ENCODE measurements around the gene MFSD11. TPM values are rescaled to one million over a fixed set of nuclear protein-coding genes. Genes with fewer than 3 reads are reported as not detected.

The MFSD11 gene
- total RNA-seq, 1 experiment from 2014 or later = 42.3 TPM

DNA sequence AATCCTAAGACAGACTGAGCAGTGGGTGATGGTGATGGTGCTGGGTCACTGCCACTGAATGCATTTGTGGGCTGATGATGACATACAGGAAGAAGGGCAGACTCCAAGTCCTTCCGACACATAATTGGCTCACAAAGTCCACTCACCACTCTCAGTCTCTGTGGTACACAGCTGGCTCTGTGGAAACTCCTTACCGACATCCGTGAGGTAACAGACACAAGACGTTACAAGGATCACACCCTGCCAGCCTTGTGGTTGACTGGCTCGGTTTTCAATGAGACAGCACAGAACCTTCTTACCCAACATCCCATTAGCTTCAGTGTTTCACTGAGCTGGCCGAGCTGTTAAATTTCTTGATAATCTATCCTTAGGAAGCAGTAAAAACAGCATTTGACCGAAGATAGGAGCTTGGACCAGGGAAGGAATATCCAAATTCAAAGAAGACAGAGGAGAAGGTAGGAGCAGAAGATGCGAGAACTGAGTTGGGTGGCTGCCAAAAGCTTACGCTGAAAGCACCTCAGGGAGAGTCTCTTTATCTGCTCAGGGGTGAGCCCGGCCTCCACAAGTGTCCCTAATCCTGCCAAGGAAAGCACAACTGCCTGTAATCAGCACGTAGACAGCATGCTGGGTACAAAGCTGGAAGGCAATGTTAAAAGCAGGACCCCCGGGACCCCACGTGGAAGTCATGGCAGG lies 21.6 kb upstream of the MFSD11 start:
- peaks cover 17% of the 10 kb centered on the region for H3K36me3 ChIP-seq (ENCODE audit: control insufficient read depth, insufficient read depth, low read length)
- H3K27me3 ChIP-seq (ENCODE audit: control insufficient read depth, insufficient read depth, low read length) = no peaks in the 10 kb centered on the region
- H3K4me1 ChIP-seq (ENCODE audit: control insufficient read depth, insufficient read depth, low read length) = peaks cover 8% of the 10 kb centered on the region
- DNase-seq (ENCODE audit: low read depth, low spot score) (no peak), ATAC-seq (no peak)
- in situ Hi-C loops (cut with HindIII; ENCODE audit: low pct_unique_long_range_greater_than_20kb, low sequenced_read_pairs) = no loop called here
- ChIA-PET POLR2A (interaction anchor here (0.6 kb wide), 2 partner anchors 19 kb away, joined by 3 to 9 read pairs; no protein-coding TSS in a partner anchor), CTCF (no interaction called here)
- no TSS peak for BruUV-seq (replicated peaks)
- intact Hi-C loops (cut with micrococcal nuclease; ENCODE audit: unreplicated experiment) = no loop called here
- no peak overlapping the region for H3K27ac ChIP-seq (ENCODE audit: low read length)
- no peaks in the 10 kb centered on the region for H3K9me3 ChIP-seq (ENCODE audit: control insufficient read depth, insufficient read depth, low read depth, low read length)
- TF ChIP-seq POLR2AphosphoS5 (IDR thresholded peaks at IDR 0.05; ENCODE audit: low read depth, low read length) = no peak; the same call in 1 of the 2 replicates
- no peak for TF ChIP-seq TCF7L2 (IDR thresholded peaks at IDR 0.05; ENCODE audit: low read depth, low read length)
- TF ChIP-seq SIN3A (IDR thresholded peaks at IDR 0.05; ENCODE audit: borderline replicate concordance, insufficient read depth, low read depth, low read length) = no peak
- TF ChIP-seq, protein P1, sequence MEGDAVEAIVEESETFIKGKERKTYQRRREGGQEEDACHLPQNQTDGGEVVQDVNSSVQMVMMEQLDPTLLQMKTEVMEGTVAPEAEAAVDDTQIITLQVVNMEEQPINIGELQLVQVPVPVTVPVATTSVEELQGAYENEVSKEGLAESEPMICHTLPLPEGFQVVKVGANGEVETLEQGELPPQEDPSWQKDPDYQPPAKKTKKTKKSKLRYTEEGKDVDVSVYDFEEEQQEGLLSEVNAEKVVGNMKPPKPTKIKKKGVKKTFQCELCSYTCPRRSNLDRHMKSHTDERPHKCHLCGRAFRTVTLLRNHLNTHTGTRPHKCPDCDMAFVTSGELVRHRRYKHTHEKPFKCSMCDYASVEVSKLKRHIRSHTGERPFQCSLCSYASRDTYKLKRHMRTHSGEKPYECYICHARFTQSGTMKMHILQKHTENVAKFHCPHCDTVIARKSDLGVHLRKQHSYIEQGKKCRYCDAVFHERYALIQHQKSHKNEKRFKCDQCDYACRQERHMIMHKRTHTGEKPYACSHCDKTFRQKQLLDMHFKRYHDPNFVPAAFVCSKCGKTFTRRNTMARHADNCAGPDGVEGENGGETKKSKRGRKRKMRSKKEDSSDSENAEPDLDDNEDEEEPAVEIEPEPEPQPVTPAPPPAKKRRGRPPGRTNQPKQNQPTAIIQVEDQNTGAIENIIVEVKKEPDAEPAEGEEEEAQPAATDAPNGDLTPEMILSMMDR (IDR thresholded peaks at IDR 0.05) = no peak
- TF ChIP-seq, protein P2, sequence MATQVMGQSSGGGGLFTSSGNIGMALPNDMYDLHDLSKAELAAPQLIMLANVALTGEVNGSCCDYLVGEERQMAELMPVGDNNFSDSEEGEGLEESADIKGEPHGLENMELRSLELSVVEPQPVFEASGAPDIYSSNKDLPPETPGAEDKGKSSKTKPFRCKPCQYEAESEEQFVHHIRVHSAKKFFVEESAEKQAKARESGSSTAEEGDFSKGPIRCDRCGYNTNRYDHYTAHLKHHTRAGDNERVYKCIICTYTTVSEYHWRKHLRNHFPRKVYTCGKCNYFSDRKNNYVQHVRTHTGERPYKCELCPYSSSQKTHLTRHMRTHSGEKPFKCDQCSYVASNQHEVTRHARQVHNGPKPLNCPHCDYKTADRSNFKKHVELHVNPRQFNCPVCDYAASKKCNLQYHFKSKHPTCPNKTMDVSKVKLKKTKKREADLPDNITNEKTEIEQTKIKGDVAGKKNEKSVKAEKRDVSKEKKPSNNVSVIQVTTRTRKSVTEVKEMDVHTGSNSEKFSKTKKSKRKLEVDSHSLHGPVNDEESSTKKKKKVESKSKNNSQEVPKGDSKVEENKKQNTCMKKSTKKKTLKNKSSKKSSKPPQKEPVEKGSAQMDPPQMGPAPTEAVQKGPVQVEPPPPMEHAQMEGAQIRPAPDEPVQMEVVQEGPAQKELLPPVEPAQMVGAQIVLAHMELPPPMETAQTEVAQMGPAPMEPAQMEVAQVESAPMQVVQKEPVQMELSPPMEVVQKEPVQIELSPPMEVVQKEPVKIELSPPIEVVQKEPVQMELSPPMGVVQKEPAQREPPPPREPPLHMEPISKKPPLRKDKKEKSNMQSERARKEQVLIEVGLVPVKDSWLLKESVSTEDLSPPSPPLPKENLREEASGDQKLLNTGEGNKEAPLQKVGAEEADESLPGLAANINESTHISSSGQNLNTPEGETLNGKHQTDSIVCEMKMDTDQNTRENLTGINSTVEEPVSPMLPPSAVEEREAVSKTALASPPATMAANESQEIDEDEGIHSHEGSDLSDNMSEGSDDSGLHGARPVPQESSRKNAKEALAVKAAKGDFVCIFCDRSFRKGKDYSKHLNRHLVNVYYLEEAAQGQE (IDR thresholded peaks at IDR 0.05; ENCODE audit: insufficient read depth in 1 of 2, low read depth in 2 of 2, low read length in 1 of 2) = no peak
- H3K4me3 ChIP-seq (ENCODE audit: low read depth in 2 of 2, low read length in 2 of 2) = no peak overlapping the region

DNA sequence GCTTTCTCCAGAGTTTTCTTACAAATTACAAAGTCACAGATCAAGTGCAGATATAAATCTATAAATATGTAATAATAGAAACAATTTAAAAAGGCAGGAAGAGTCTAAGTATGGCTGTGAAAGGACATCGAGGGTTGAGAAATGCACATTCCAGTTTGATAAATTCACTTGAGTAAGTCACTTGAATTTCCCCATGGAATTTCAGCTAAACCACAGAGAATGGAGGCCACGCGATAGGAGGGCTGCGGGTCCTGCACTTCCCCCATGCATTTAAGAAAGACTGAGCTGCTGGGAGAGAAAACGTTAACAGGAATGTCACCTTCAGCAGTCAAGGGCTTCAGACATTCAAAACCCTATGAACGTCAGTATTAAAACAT lies 21.1 kb upstream of the MFSD11 start:
- intact Hi-C loops (cut with micrococcal nuclease; ENCODE audit: unreplicated experiment) (no loop called here), in situ Hi-C loops (cut with HindIII; ENCODE audit: low pct_unique_long_range_greater_than_20kb, low sequenced_read_pairs) (no loop called here)
- BruUV-seq (replicated peaks) = no TSS peak
- ATAC-seq (no peak), DNase-seq (ENCODE audit: low read depth, low spot score) (no peak)
- peaks cover 3% of the 10 kb centered on the region; the same call in 1 of the 2 replicates for H3K4me1 ChIP-seq (ENCODE audit: control insufficient read depth, insufficient read depth, low read length)
- TF ChIP-seq POLR2AphosphoS5 (IDR thresholded peaks at IDR 0.05; ENCODE audit: low read depth, low read length) (no peak), SIN3A (IDR thresholded peaks at IDR 0.05; ENCODE audit: borderline replicate concordance, insufficient read depth, low read depth, low read length) (no peak), TCF7L2 (IDR thresholded peaks at IDR 0.05; ENCODE audit: low read depth, low read length) (no peak)
- TF ChIP-seq, protein P1 (IDR thresholded peaks at IDR 0.05) = no peak
- TF ChIP-seq, protein P2 (IDR thresholded peaks at IDR 0.05; ENCODE audit: insufficient read depth in 1 of 2, low read depth in 2 of 2, low read length in 1 of 2) = no peak
- H3K4me3 ChIP-seq (ENCODE audit: low read depth in 2 of 2, low read length in 2 of 2) = no peak overlapping the region
- H3K36me3 ChIP-seq (ENCODE audit: control insufficient read depth, insufficient read depth, low read length) = peaks cover 21% of the 10 kb centered on the region
- POLR2A ChIA-PET = interaction anchor here (0.6 kb wide), 2 partner anchors 18 to 19 kb away, joined by 3 to 9 read pairs; no protein-coding TSS in a partner anchor
- H3K9me3 ChIP-seq (ENCODE audit: control insufficient read depth, insufficient read depth, low read depth, low read length) = no peaks in the 10 kb centered on the region
- no peak overlapping the region for H3K27ac ChIP-seq (ENCODE audit: low read length)
- CTCF ChIA-PET = no interaction called here
- no peaks in the 10 kb centered on the region for H3K27me3 ChIP-seq (ENCODE audit: control insufficient read depth, insufficient read depth, low read length)

Measured in Panc1 (cell line).